NCI-H2107 treated with DMSO at 0.1 percent for 48 hours (cell line): ENCODE results near the gene PCK1.

Experiments
- DNase-seq: peaks from one replicate; lab custom pipeline; 2025; ENCODE audit not compliant: unreplicated experiment; lab: John Stamatoyannopoulos, UW

Gene PCK1

DNA sequence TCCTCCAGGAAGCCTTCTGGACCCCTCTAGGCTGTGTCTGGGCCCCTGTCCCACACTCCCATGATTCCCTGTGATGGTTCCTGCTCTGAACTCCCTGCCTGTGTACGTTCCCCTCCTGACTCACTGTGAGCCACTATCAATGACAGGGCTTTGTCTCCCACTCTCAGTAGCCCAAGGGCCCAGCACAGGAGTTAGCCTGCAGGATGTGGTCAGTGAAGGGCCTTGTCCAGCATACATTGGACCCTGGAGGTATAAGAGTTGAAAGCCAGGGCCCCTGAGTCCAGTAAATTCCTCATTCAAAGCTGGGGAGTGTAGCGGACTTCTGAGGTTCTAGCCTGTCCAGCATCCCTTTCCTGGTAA is 40.3 kb downstream of the PCK1 start:
- DNase-seq, result no peak

GRCh38 chr20:57601737-57602136 is 40.8 kb downstream of the PCK1 start:
- no peak for DNase-seq

GRCh38 chr20:57603120-57603519 is 42.2 kb downstream of the PCK1 start:
- no peak for DNase-seq

- no peak for DNase-seq
Observed at GRCh38 chr20:57605045-57605444, 44.1 kb downstream of the PCK1 start.

DNA sequence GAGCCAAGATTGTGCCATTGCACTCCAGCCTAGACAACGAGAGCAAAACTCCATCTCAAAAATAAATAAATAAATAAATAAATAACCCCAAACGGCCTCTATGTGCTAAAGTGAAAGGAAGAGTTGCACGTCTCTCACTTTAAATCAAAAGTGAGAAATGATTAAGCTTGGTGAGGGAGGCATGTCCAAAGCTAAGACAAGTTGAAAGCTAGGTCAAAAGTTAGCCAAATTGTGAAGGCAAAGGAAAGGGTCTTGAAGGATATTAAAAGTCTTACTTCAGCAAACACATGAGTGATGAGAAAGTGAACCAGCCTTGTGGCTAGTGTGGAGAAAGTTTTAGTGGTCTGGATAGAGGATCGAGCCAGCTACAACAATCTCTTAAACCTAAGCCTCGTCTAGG is 45.0 kb downstream of the PCK1 start:
- DNase-seq, result no peak

DNA sequence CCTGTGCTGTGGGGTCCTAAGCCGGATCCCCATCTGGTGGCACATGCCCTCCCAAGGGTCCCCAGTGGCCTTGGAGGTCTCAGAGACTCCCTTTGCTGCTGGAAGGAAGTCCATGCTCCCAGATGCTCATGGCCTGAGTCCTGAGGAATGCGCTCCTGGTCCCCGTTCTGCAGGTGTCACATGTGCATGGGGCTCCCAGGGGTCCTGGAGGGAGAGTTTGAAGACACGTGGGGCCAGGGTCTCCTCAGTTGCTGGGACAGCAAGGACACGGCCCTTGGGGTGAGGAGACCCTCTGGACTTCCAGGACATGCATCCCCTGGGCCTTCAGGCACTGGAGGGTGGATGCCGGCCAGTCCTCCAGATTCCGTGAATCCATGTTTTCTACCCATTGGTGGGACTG is 47.6 kb downstream of the PCK1 start:
- DNase-seq, result no peak

GRCh38 chr20:57609086-57609841 is 48.4 kb downstream of the PCK1 start:
- DNase-seq, result no peak

GRCh38 chr20:57609842-57610167 is 48.9 kb downstream of the PCK1 start:
- no peak for DNase-seq

DNA sequence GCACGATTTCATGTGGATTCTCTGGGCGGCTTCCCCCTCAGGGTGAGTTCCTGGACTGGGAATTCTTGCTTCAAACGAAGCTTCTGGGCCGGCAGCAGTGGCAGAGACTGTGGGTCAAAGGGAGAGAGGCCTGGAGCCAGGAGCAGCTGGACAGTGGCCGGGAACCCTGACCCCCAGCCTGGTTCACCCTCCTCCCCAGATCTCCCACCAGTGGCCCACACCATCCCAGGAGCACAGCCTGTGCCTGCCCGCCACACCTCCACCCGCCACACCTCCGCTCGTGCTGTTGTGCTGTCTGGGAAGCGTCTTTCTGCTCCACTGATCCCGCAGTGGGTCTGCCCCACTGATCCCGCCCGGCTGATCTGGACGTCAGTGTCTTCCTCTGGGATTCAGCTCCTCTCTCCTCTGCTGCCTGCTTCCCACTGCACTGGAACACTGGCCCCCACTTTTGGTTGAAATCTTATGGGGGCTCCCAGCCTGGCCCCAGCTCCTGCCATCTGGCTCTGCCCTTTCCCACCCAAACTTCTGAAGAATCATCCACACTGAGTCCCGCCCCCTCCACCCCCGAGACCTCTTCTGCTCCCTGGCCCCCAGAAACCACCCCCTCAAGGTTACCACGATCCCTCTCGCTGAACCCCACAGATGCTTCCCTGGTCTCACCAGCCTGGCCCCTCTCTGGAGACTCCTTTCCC is 49.5 kb downstream of the PCK1 start:
- DNase-seq, result no peak

DNA sequence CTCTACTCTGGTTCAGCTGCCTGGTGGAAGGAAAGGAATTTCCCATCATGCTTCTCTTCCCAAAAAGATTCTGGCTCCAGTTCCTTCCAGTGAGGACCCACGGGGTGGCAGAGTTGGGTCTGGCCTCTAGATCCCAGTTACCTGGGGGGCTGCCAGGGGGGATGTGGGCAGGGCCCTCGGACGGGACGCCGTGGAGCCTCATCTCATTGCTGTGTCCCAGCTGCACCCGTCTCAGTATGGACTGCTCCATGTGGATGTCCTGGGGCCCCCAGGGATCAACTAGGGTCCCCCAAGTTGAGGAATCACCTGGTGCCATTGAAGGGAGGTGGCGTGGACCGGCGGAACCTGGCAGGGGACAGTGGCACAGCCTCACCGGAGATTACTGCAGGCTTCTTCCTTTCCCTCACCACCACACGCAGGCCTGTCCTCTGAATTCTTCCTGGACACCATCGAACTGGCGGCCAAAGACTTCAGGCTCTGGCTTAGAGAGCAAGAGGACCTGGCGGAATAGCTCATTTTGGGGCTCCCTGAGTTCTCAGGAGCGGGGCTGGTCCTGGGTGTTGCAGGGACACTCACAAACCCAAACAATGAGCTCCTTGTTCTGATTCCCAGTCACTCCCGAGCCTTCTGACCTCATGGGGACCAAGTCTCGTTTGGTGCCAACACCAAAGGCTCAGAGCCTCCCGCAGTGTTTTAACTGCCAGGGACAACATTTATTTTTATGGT is 50.8 kb downstream of the PCK1 start:
- DNase-seq, result no peak

- no peak for DNase-seq
Observed at GRCh38 chr20:57612436-57612835, 51.5 kb downstream of the PCK1 start.

DNA sequence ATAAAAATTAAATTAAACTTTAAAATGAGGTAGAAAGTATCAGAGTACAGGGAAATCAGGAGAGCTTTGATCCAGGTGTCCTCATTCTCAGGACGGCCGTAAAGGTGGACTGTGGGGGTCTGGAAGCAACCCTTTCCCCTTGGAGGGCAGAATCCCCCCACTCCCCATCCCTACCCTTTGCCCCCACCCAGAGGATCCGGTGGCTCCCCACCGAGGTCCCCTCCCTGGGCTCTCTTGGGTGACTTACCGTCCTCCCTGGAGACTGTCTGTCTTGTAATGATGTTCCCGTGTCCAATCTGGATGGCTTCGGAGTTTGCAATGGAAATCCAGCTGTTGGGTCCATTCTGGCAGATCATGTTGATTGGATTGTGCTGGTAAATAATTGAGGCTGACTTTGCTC is 52.0 kb downstream of the PCK1 start:
- no peak for DNase-seq

DNA sequence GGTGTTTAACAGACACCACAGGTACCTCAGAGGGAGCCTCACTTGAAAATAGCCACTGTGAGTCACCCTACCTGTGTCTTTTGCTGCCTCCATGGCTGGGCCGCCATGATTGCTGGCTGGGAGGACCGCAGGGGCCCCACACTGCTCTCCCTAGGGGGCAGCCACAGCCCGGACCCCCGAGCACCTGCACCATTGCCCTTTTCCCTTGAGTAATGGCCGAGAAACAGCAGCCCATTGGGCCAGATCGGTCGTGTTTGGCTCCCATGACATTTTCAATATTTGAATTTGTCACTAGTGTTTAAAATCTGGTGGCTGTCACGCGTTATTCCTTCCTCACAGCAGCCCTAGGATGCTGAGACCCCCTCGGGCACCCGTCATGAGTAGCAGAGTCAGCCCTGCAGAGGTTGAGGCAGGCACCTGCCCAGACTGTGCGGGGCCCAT is 52.6 kb downstream of the PCK1 start:
- DNase-seq, result no peak

GRCh38 chr20:57614490-57615444 is 53.9 kb downstream of the PCK1 start:
- DNase-seq, result no peak

- DNase-seq, result no peak
Observed at GRCh38 chr20:57615445-57615811, 54.5 kb downstream of the PCK1 start.

- no peak for DNase-seq
Observed at GRCh38 chr20:57616143-57616951, 55.4 kb downstream of the PCK1 start.

- no peak for DNase-seq
Observed at GRCh38 chr20:57617079-57617795, 56.3 kb downstream of the PCK1 start.
